NT2/D1 (cell line): ENCODE data around the gene ASPG.

Experiments used
- SUZ12 ChIP-seq: IDR thresholded peaks from 2 replicates; pipeline ENCODE4 v1.6.1; 2011; ENCODE audit not compliant: insufficient read length, insufficient read depth; ENCODE audit errors: extremely low read depth
- YY1 ChIP-seq: IDR thresholded peaks from 2 replicates; pipeline ENCODE4 v1.6.1; 2011; ENCODE audit not compliant: insufficient read length, insufficient read depth
- ZNF274 ChIP-seq: IDR thresholded peaks from 2 replicates; pipeline ENCODE4 v1.6.1; 2011; ENCODE audit warnings: mild to moderate bottlenecking, low read depth, low read length

DNA sequence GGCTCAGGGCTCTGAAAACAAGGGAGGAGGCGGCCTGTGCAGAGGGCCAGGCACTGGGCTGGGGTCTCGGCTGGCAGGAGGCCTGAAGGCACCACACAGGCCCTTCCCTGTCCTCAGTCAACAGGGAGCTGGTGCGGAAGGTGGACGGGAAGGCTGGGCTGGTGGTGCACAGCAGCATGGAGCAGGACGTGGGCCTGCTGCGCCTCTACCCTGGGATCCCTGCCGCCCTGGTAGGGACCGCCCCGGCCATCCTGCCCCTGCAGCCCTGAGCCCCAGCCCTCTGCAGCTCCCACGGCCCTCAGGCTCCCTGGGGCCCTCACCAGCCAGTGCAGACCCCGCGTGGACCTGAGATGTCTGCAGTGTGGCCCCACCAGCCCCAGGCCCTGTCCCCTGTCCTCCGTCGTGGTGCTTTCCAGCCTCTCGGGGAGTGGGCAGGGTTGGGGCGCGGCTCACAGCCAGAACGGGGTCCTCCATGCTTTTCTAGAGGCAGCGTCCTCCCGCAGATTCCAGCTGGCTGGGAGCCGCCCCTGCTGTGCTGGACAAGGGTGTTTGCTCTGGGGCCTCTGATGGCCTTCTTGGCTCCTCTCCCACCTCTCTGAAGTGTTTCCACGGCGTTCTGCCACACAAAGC, 18.1 kb downstream of the ASPG start:
- TF ChIP-seq ZNF274 (no peak), YY1 (no peak), SUZ12 (no peak)
